ENCODE measurements around the gene ATM. TPM values are rescaled to one million over a fixed set of nuclear protein-coding genes. Genes with fewer than 3 reads are reported as not detected.
"Not testable (repeated sequence)": the region's sequence is repeated elsewhere in the genome, so short reads cannot be mapped to it uniquely, and the experiment has no call there.

Gene ATM
- total RNA-seq, 2 experiments from 2014 or later, result 125 to 159 TPM

DNA sequence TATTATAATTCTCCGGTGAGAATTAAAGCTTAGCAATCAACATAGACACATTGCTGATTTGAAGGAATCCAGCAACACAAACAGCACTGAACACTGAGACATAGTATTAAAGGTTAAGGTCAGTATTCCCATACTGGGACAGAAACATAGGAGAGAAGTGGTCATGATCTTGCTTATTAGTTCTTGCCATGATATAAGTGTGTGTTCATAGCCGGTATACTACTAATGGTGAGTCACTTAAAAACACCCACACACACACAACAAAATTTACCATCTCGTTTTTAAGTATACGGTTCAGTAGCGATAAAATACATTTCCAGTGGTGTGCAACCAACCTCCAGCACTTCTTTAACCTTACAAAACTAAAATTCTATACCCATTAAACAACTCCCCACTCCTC is 148.1 kb downstream of the ATM start:
- CTCF ChIA-PET (ENCODE audit: unreplicated experiment), result no interaction called here
- Histone ChIP-seq H3K79me2 (ENCODE audit: insufficient read depth, low read depth, low read length) (no peaks in the 10 kb centered on the region), H3K9me2 (ENCODE audit: insufficient read depth, low read length) (no peaks in the 10 kb centered on the region), H3K27ac (ENCODE audit: low read depth, low read length, poor library complexity, severe bottlenecking) (no peak overlapping the region), H3K4me3 (ENCODE audit: low read depth, low read length, poor library complexity, severe bottlenecking) (no peak overlapping the region), H3K36me3 (ENCODE audit: insufficient read depth, low read length) (peaks cover 45% of the 10 kb centered on the region), H3K9me3 (ENCODE audit: low read length) (no peaks in the 10 kb centered on the region), H3K4me1 (ENCODE audit: insufficient read depth, low read length, poor library complexity, severe bottlenecking) (no peaks in the 10 kb centered on the region), H4K20me1 (ENCODE audit: insufficient read depth, low read length) (no peaks in the 10 kb centered on the region), H2AFZ (ENCODE audit: low read length) (no peak overlapping the region), H3K4me2 (ENCODE audit: low read length) (no peak overlapping the region)
- no TSS peak for BruUV-seq (replicated peaks)
- no peak for DNase-seq (ENCODE audit: low spot score)
- no peak for TF ChIP-seq CTCF (conservative IDR thresholded peaks at IDR 0.05; ENCODE audit: low read length)
- TF ChIP-seq EZH2phosphoT487 (IDR thresholded peaks at IDR 0.05; ENCODE audit: borderline replicate concordance, low read depth, low read length), result no peak
- intact Hi-C loops (cut with micrococcal nuclease; ENCODE audit: unreplicated experiment), result no loop called here
- POLR2A ChIA-PET, result interaction anchor here (0.6 kb wide), 1 partner anchor 80 kb away, joined by 4 read pairs; no protein-coding TSS in a partner anchor

GRCh38 chr11:108373505-108373904 is 150.6 kb downstream of the ATM start:
- POLR2A ChIA-PET; H3K79me2 ChIP-seq (ENCODE audit: insufficient read depth, low read depth, low read length); DNase-seq (ENCODE audit: low spot score); H3K4me3 ChIP-seq (ENCODE audit: low read depth, low read length, poor library complexity, severe bottlenecking); H3K9me3 ChIP-seq (ENCODE audit: low read length); H3K4me1 ChIP-seq (ENCODE audit: insufficient read depth, low read length, poor library complexity, severe bottlenecking); BruUV-seq (replicated peaks); intact Hi-C loops (cut with micrococcal nuclease; ENCODE audit: unreplicated experiment); H2AFZ ChIP-seq (ENCODE audit: low read length); CTCF ChIA-PET (ENCODE audit: unreplicated experiment); H3K4me2 ChIP-seq (ENCODE audit: low read length); H3K9me2 ChIP-seq (ENCODE audit: insufficient read depth, low read length); H4K20me1 ChIP-seq (ENCODE audit: insufficient read depth, low read length); H3K27ac ChIP-seq (ENCODE audit: low read depth, low read length, poor library complexity, severe bottlenecking): not testable (repeated sequence)
- H3K36me3 ChIP-seq (ENCODE audit: insufficient read depth, low read length), result peaks cover 25% of the 10 kb centered on the region

DNA sequence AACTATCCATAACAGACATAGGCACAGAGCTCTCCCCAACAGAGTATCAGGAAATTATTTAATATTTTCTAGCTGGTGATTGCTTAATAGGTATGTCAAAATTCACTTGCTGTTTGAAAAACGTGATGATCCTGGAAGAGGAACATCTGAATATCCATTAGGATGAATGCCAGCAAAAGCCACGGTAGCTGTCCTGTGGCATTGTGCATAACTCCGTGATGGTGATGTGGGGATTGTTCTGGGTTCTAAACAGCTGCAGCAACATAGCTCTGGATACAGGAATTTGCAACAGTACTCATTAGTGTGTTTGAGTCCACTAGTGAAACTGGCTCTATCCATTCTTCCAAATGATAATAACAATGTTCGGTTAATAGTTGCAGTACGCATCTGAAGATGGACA is 165.7 kb downstream of the ATM start:
- H3K4me1 ChIP-seq (ENCODE audit: insufficient read depth, low read length, poor library complexity, severe bottlenecking), result no peaks in the 10 kb centered on the region
- no peaks in the 10 kb centered on the region for H3K9me2 ChIP-seq (ENCODE audit: insufficient read depth, low read length)
- no peaks in the 10 kb centered on the region for H4K20me1 ChIP-seq (ENCODE audit: insufficient read depth, low read length)
- intact Hi-C loops (cut with micrococcal nuclease; ENCODE audit: unreplicated experiment), result no loop called here
- TF ChIP-seq EZH2phosphoT487 (IDR thresholded peaks at IDR 0.05; ENCODE audit: borderline replicate concordance, low read depth, low read length) (no peak), CTCF (conservative IDR thresholded peaks at IDR 0.05; ENCODE audit: low read length) (no peak)
- H3K4me3 ChIP-seq (ENCODE audit: low read depth, low read length, poor library complexity, severe bottlenecking), result no peak overlapping the region
- H2AFZ ChIP-seq (ENCODE audit: low read length), result no peak overlapping the region
- no peaks in the 10 kb centered on the region for H3K9me3 ChIP-seq (ENCODE audit: low read length)
- ChIA-PET CTCF (ENCODE audit: unreplicated experiment) (no interaction called here), POLR2A (no interaction called here)
- no peak for DNase-seq (ENCODE audit: low spot score)
- no peaks in the 10 kb centered on the region for H3K36me3 ChIP-seq (ENCODE audit: insufficient read depth, low read length)
- no peak overlapping the region for H3K4me2 ChIP-seq (ENCODE audit: low read length)
- H3K79me2 ChIP-seq (ENCODE audit: insufficient read depth, low read depth, low read length), result no peaks in the 10 kb centered on the region
- no TSS peak for BruUV-seq (replicated peaks)
- no peak overlapping the region for H3K27ac ChIP-seq (ENCODE audit: low read depth, low read length, poor library complexity, severe bottlenecking)

Measured in OCI-LY7 (cell line).